22Rv1 (cell line): Measurements from ENCODE around the gene GKN1.

Source experiments
- ZFX ChIP-seq: fragments of 450-650 bp; IDR thresholded peaks from 2 replicates; pipeline ENCODE4 v1.6.1; 2017; ENCODE audit warnings: antibody characterized with exemption, borderline replicate concordance
- TF ChIP-seq, protein P1 (sequence below): fragments of 450-650 bp; IDR thresholded peaks from 2 replicates; pipeline ENCODE4 v1.5.1; 2017; ENCODE audit warnings: mild to moderate bottlenecking

DNA sequence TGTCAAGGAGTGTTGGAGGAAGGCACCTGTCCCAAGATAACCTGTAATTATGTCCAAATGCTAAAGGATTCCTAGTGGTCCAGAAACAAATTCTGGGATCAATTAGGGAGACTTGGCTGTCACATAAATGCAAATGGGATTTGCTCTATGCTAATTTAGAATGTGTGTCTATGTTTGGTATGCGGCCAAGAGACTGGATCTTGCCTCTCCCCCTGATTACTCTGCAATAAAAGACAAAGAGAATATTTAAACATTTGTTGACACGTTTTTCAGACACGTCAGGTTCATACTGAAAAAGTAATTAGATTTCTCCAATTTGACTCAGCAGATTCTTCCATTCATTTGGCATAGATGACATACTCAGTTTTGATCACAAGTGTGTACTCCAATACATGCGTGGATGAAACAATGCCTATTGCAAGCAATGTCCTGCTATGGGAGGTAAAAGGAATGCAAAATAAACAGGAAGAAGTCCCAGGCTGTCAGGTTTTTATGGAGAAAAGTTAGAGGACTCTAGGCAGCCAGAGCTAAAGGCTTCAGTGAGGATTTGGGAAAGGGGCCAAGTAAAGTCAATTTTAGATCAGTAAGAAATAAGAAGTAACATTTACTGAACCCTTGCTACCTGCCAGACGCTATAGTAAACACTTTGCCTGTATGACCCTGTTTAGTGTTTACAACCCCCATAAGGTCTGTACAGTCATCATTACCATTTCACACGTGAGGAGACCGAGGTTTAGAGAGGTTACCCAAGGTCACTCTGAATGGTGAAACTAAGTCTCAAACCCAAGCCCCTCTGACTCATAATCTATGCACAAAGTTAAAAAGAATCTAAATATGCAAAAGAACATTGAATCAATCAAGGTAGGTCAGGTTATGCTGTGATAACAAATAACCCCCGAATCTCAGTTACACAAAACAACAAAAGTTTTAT lies 46.3 kb downstream of the GKN1 start:
- TF ChIP-seq, protein P1, sequence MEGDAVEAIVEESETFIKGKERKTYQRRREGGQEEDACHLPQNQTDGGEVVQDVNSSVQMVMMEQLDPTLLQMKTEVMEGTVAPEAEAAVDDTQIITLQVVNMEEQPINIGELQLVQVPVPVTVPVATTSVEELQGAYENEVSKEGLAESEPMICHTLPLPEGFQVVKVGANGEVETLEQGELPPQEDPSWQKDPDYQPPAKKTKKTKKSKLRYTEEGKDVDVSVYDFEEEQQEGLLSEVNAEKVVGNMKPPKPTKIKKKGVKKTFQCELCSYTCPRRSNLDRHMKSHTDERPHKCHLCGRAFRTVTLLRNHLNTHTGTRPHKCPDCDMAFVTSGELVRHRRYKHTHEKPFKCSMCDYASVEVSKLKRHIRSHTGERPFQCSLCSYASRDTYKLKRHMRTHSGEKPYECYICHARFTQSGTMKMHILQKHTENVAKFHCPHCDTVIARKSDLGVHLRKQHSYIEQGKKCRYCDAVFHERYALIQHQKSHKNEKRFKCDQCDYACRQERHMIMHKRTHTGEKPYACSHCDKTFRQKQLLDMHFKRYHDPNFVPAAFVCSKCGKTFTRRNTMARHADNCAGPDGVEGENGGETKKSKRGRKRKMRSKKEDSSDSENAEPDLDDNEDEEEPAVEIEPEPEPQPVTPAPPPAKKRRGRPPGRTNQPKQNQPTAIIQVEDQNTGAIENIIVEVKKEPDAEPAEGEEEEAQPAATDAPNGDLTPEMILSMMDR: no peak
- TF ChIP-seq ZFX: no peak
